ENCODE data around the gene CCIN. TPM values are rescaled to one million over a fixed set of nuclear protein-coding genes. Genes with fewer than 3 reads are reported as not detected.

The CCIN gene
- total RNA-seq, 2 experiments from 2014 or later = 0.13 TPM; not detected in 1

GRCh38 chr9:36218411-36218901 lies 49.3 kb downstream of the CCIN start:
- CTCF ChIA-PET = interaction anchor here (1.0 kb wide), 3 partner anchors 28 to 117 kb away, joined by 3 to 4 read pairs (median 4); partner anchors contain the start of gene CLTA
- H3K9me3 Mint-ChIP-seq = no peaks in the 10 kb centered on the region
- POLR2A ChIA-PET = interaction anchor here (1.5 to 5.2 kb wide), 4 partner anchors 11 to 40 kb away, joined by 3 to 40 read pairs (median 6); partner anchors contain the start of genes CLTA and GNE
- H3K36me3 Mint-ChIP-seq (ENCODE audit: low read depth) = peaks cover 78% of the 10 kb centered on the region
- peak; percentile 46 for DNase-seq
- H3K27me3 Mint-ChIP-seq = no peaks in the 10 kb centered on the region
- peak overlapping the region; percentile 79 for H3K27ac Mint-ChIP-seq
- peak overlapping the region; percentile 26 for H3K4me3 Mint-ChIP-seq
- H3K4me1 Mint-ChIP-seq = peaks cover 58% of the 10 kb centered on the region

Other genes starting within 250 kb of the CCIN start
- gene OR2S2, start 211.2 kb upstream of the CCIN start, total RNA-seq = not detected
- gene RECK, start 132.5 kb upstream of the CCIN start, total RNA-seq = 1 to 10 TPM; 7.4 to 8.1 TPM
- gene GLIPR2, start 32.7 kb upstream of the CCIN start, total RNA-seq = 10 to 100 TPM; 45.3 to 48.0 TPM
- 100 to 1,000 TPM; 150 to 151 TPM for gene CLTA, start 21.5 kb downstream of the CCIN start, total RNA-seq
- gene GNE, start 89.1 kb downstream of the CCIN start, total RNA-seq = 10 to 100 TPM; 22.0 to 23.0 TPM
- 10 to 100 TPM; 42.1 to 44.4 TPM for gene RNF38, start 230.9 kb downstream of the CCIN start, total RNA-seq

Data from activated CD4-positive, alpha-beta memory T cell treated with anti-CD3 and anti-CD28 coated beads, Interleukin-2, amount 10 ng/mL, durations not matched to agents 7 days and 5 days (primary cell).